WTC11 (cell line): Measurements from ENCODE around the gene OCRL. TPM values are rescaled to one million over a fixed set of nuclear protein-coding genes. Genes with fewer than 3 reads are reported as not detected.

Source experiments
- ATAC-seq: fragments of 200-7000 bp; cut with Tn5 transposase; 2 replicates; pipeline ENCODE4 v1.10.0; 2021; ENCODE audit warnings: mild to moderate bottlenecking, moderate library complexity
- CTCF ChIA-PET: fragments of 300-600 bp; sonication (Branson Sonifier 250); formaldehyde crosslinking; loops from one replicate; lab custom pipeline; 2021; ENCODE audit warnings: antibody characterized with exemption; lab: Charles Lee
- POLR2A ChIA-PET: fragments of 350-600 bp; sonication (Branson Sonifier 250); formaldehyde crosslinking; loops from one replicate; lab custom pipeline; 2021; ENCODE audit warnings: antibody characterized with exemption; lab: Charles Lee
- DNase-seq: peaks from one replicate; pipeline ENCODE4 v3.0.0; 2021; ENCODE audit warnings: low spot score
- H3K27ac Mint-ChIP-seq: 2 replicates; pipeline ENCODE4 v1.8.0; 2021; ENCODE audit warnings: mixed read lengths
- H3K27me3 Mint-ChIP-seq: 2 replicates; pipeline ENCODE4 v1.8.0; 2021; ENCODE audit warnings: low read depth, mild to moderate bottlenecking, moderate library complexity, mixed read lengths
- H3K36me3 Mint-ChIP-seq: 2 replicates; pipeline ENCODE4 v1.8.0; 2021; ENCODE audit warnings: mixed read lengths
- H3K4me1 Mint-ChIP-seq: 2 replicates; pipeline ENCODE4 v1.8.0; 2022; ENCODE audit warnings: mixed read lengths
- H3K4me3 Mint-ChIP-seq: 2 replicates; pipeline ENCODE4 v1.8.0; 2021; ENCODE audit warnings: mild to moderate bottlenecking, moderate library complexity, mixed read lengths
- H3K9me3 Mint-ChIP-seq: 2 replicates; pipeline ENCODE4 v1.8.0; 2021; ENCODE audit warnings: mixed read lengths
- ELF4 ChIP-seq: sonication (generic); formaldehyde crosslinking; IDR thresholded peaks from 2 replicates; pipeline ENCODE4 v1.8.1; 2022; ENCODE audit warnings: low read depth, mild to moderate bottlenecking, moderate library complexity, missing genetic modification reagents
- EMX1 ChIP-seq: fragments of 250-450 bp; sonication (Bioruptor Pico); IDR thresholded peaks from 2 replicates; pipeline ENCODE4 v1.8.0; 2021; ENCODE audit warnings: mild to moderate bottlenecking
- FOXP1 ChIP-seq: sonication (generic); formaldehyde crosslinking; IDR thresholded peaks from 2 replicates; pipeline ENCODE4 v1.8.0; 2022; ENCODE audit warnings: missing genetic modification reagents, mild to moderate bottlenecking, moderate library complexity, borderline replicate concordance
- IRF2 ChIP-seq: sonication (generic); formaldehyde crosslinking; IDR thresholded peaks from 2 replicates; pipeline ENCODE4 v1.8.0; 2022; ENCODE audit warnings: low read depth, missing genetic modification reagents, borderline replicate concordance
- NFYB ChIP-seq: sonication (generic); formaldehyde crosslinking; conservative IDR thresholded peaks from 2 replicates; pipeline ENCODE4 v1.8.0; 2022; ENCODE audit warnings: low read depth, missing genetic modification reagents
- NR1H2 ChIP-seq: sonication (generic); formaldehyde crosslinking; IDR thresholded peaks from 2 replicates; pipeline ENCODE4 v1.9.0; 2021; ENCODE audit warnings: mild to moderate bottlenecking, moderate library complexity, missing genetic modification reagents
- SMAD3 ChIP-seq: sonication (generic); formaldehyde crosslinking; IDR thresholded peaks from 2 replicates; pipeline ENCODE4 v1.8.0; 2022; ENCODE audit warnings: missing genetic modification reagents, mild to moderate bottlenecking, borderline replicate concordance
- SMAD4 ChIP-seq: sonication (generic); formaldehyde crosslinking; IDR thresholded peaks from 2 replicates; pipeline ENCODE4 v1.8.0; 2022; ENCODE audit warnings: mild to moderate bottlenecking, missing genetic modification reagents
- TEAD1 ChIP-seq: sonication (generic); formaldehyde crosslinking; IDR thresholded peaks from 2 replicates; pipeline ENCODE4 v1.8.0; 2022; ENCODE audit warnings: mild to moderate bottlenecking, missing genetic modification reagents
- ZNF121 ChIP-seq: sonication (generic); formaldehyde crosslinking; IDR thresholded peaks from 2 replicates; pipeline ENCODE4 v1.8.0; 2023; ENCODE audit warnings: missing genetic modification reagents
- ZNF219 ChIP-seq: sonication (generic); formaldehyde crosslinking; IDR thresholded peaks from 2 replicates; pipeline ENCODE4 v1.8.0; 2023; ENCODE audit warnings: missing genetic modification reagents, mild to moderate bottlenecking, borderline replicate concordance
- ZNF423 ChIP-seq: fragments of 250-450 bp; sonication (Bioruptor Pico); IDR thresholded peaks from 2 replicates; pipeline ENCODE4 v2.1.2; 2022; ENCODE audit warnings: mild to moderate bottlenecking, moderate library complexity
- total RNA-seq: library from RNA; stranded (reverse); gene quantifications from 3 replicates; pipeline ENCODE4 v1.2.3, GENCODE V29; 2021
- TF ChIP-seq, protein P1 (sequence below): fragments of 250-450 bp; sonication (Bioruptor Pico); IDR thresholded peaks from 2 replicates; pipeline ENCODE4 v1.8.0; 2021; ENCODE audit warnings: mild to moderate bottlenecking
- TF ChIP-seq, protein P2 (sequence below): fragments of 250-450 bp; sonication (Bioruptor Pico); IDR thresholded peaks from 2 replicates; pipeline ENCODE4 v1.9.0; 2021; ENCODE audit warnings: moderate library complexity, mild to moderate bottlenecking, inconsistent platforms, borderline replicate concordance
- TF ChIP-seq, protein P3 (sequence below): sonication (generic); formaldehyde crosslinking; IDR thresholded peaks from 2 replicates; pipeline ENCODE4 v1.8.1; 2022; ENCODE audit warnings: missing genetic modification reagents, borderline replicate concordance
- TF ChIP-seq, protein P4 (sequence below): fragments of 250-450 bp; sonication (Bioruptor Pico); IDR thresholded peaks from 2 replicates; pipeline ENCODE4 v1.9.0; 2021; ENCODE audit warnings: mild to moderate bottlenecking, borderline replicate concordance
- TF ChIP-seq, protein P5 (sequence below): fragments of 250-450 bp; sonication (Bioruptor Pico); IDR thresholded peaks from 2 replicates; pipeline ENCODE4 v2.1.2; 2022; ENCODE audit warnings: mild to moderate bottlenecking, moderate library complexity
- TF ChIP-seq, protein P6 (sequence below): sonication (generic); formaldehyde crosslinking; IDR thresholded peaks from 2 replicates; pipeline ENCODE4 v1.8.1; 2022; ENCODE audit warnings: mild to moderate bottlenecking, moderate library complexity, missing genetic modification reagents
- TF ChIP-seq, protein P7 (sequence below): sonication (generic); formaldehyde crosslinking; IDR thresholded peaks from 2 replicates; pipeline ENCODE4 v1.8.0; 2022; ENCODE audit warnings: mild to moderate bottlenecking, missing genetic modification reagents
- TF ChIP-seq, protein P8 (sequence below): fragments of 200-600 bp; IDR thresholded peaks from 2 replicates; pipeline ENCODE4 v1.8.0; 2022; ENCODE audit warnings: antibody characterized with exemption

OCRL gene
- total RNA-seq, 1 experiment from 2014 or later, result 17.4 TPM

DNA sequence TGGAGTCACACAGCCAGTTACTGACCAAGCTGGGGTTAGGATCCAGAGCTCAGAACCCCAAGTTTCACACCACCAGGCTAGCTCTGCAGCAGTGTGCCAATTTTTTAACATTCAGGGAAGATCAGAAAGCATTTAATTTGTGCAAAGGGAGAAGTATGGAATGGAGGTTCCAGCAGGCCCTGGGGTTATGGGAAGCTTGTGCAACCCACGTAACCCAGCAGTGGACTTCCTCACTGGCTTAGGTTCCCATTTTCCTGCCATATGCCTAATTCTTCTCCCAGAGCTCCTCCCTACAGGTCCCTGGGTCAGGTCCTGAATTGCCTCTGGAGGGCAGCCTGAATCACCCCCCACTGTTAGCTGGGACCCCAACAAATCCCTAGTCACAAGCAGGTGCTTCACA, 100.7 kb downstream of the OCRL start:
- DNase-seq, result no peak
- Mint-ChIP-seq H3K27ac (no peak overlapping the region), H3K36me3 (no peaks in the 10 kb centered on the region), H3K9me3 (0 out of 2 replicates have a peak, but pooled peaks cover 3% of the 10 kb centered on the region), H3K4me3 (no peak overlapping the region), H3K4me1 (peaks cover 8% of the 10 kb centered on the region), H3K27me3 (no peaks in the 10 kb centered on the region)
- ChIA-PET POLR2A (no interaction called here), CTCF (interaction anchor here (0.6 to 6.4 kb wide), 3 partner anchors 14 to 86 kb away, joined by 3 to 76 read pairs (median 5); partner anchors contain the start of gene APLN)
- no peak for ATAC-seq
- TF ChIP-seq TEAD1 (CRISPR knock-in tag) (no peak), FOXP1 (CRISPR knock-in tag) (no peak), SMAD3 (CRISPR knock-in tag) (no peak), ELF4 (CRISPR knock-in tag) (no peak), IRF2 (no peak), SMAD4 (CRISPR knock-in tag) (no peak), EMX1 (CRISPR knock-in tag) (no peak), ZNF121 (CRISPR knock-in tag) (no peak), NFYB (CRISPR knock-in tag) (no peak)
- TF ChIP-seq, protein P1, sequence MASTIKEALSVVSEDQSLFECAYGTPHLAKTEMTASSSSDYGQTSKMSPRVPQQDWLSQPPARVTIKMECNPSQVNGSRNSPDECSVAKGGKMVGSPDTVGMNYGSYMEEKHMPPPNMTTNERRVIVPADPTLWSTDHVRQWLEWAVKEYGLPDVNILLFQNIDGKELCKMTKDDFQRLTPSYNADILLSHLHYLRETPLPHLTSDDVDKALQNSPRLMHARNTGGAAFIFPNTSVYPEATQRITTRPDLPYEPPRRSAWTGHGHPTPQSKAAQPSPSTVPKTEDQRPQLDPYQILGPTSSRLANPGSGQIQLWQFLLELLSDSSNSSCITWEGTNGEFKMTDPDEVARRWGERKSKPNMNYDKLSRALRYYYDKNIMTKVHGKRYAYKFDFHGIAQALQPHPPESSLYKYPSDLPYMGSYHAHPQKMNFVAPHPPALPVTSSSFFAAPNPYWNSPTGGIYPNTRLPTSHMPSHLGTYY (CRISPR knock-in tag), result no peak
- TF ChIP-seq, protein P2, sequence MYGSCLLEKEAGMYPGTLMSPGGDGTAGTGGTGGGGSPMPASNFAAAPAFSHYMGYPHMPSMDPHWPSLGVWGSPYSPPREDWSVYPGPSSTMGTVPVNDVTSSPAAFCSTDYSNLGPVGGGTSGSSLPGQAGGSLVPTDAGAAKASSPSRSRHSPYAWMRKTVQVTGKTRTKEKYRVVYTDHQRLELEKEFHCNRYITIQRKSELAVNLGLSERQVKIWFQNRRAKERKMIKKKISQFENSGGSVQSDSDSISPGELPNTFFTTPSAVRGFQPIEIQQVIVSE, result no peak
- TF ChIP-seq, protein P3, sequence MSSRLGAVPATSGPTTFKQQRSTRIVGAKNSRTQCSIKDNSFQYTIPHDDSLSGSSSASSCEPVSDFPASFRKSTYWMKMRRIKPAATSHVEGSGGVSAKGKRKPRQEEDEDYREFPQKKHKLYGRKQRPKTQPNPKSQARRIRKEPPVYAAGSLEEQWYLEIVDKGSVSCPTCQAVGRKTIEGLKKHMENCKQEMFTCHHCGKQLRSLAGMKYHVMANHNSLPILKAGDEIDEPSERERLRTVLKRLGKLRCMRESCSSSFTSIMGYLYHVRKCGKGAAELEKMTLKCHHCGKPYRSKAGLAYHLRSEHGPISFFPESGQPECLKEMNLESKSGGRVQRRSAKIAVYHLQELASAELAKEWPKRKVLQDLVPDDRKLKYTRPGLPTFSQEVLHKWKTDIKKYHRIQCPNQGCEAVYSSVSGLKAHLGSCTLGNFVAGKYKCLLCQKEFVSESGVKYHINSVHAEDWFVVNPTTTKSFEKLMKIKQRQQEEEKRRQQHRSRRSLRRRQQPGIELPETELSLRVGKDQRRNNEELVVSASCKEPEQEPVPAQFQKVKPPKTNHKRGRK (CRISPR knock-in tag), result no peak

DNA sequence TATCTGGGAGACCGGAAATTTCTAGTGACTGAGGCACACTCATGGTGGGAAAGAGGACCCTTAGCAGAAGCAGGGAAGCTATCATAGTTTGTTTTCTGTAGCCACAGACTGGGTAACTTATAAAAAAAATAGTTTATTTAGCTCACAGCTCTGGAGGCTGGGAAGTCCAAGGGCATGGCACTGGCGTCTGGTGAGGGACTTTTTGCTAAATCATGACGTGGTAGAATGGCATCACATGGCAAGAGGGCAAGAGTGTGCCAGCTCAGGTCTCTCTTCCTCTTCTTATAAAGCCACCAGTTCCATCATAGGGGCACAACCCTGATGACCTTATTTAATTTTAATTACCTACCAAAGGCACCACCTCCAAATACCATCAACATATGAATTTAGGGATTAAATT, 101.4 kb downstream of the OCRL start:
- CTCF ChIA-PET, result interaction anchor here (0.6 to 6.4 kb wide), 2 partner anchors 13 to 85 kb away, joined by 3 to 76 read pairs; partner anchors contain the start of gene APLN
- ATAC-seq, result no peak
- TF ChIP-seq, protein P4, sequence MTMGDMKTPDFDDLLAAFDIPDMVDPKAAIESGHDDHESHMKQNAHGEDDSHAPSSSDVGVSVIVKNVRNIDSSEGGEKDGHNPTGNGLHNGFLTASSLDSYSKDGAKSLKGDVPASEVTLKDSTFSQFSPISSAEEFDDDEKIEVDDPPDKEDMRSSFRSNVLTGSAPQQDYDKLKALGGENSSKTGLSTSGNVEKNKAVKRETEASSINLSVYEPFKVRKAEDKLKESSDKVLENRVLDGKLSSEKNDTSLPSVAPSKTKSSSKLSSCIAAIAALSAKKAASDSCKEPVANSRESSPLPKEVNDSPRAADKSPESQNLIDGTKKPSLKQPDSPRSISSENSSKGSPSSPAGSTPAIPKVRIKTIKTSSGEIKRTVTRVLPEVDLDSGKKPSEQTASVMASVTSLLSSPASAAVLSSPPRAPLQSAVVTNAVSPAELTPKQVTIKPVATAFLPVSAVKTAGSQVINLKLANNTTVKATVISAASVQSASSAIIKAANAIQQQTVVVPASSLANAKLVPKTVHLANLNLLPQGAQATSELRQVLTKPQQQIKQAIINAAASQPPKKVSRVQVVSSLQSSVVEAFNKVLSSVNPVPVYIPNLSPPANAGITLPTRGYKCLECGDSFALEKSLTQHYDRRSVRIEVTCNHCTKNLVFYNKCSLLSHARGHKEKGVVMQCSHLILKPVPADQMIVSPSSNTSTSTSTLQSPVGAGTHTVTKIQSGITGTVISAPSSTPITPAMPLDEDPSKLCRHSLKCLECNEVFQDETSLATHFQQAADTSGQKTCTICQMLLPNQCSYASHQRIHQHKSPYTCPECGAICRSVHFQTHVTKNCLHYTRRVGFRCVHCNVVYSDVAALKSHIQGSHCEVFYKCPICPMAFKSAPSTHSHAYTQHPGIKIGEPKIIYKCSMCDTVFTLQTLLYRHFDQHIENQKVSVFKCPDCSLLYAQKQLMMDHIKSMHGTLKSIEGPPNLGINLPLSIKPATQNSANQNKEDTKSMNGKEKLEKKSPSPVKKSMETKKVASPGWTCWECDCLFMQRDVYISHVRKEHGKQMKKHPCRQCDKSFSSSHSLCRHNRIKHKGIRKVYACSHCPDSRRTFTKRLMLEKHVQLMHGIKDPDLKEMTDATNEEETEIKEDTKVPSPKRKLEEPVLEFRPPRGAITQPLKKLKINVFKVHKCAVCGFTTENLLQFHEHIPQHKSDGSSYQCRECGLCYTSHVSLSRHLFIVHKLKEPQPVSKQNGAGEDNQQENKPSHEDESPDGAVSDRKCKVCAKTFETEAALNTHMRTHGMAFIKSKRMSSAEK, result no peak
- TF ChIP-seq, protein P5, sequence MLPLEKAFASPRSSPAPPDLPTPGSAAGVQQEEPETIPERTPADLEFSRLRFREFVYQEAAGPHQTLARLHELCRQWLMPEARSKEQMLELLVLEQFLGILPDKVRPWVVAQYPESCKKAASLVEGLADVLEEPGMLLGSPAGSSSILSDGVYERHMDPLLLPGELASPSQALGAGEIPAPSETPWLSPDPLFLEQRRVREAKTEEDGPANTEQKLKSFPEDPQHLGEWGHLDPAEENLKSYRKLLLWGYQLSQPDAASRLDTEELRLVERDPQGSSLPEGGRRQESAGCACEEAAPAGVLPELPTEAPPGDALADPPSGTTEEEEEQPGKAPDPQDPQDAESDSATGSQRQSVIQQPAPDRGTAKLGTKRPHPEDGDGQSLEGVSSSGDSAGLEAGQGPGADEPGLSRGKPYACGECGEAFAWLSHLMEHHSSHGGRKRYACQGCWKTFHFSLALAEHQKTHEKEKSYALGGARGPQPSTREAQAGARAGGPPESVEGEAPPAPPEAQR (CRISPR knock-in tag), result no peak
- TF ChIP-seq, protein P6, sequence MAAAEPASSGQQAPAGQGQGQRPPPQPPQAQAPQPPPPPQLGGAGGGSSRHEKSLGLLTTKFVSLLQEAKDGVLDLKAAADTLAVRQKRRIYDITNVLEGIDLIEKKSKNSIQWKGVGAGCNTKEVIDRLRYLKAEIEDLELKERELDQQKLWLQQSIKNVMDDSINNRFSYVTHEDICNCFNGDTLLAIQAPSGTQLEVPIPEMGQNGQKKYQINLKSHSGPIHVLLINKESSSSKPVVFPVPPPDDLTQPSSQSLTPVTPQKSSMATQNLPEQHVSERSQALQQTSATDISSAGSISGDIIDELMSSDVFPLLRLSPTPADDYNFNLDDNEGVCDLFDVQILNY (CRISPR knock-in tag), result no peak
- TF ChIP-seq ZNF219 (CRISPR knock-in tag), result no peak
- TF ChIP-seq ZNF121 (CRISPR knock-in tag), result no peak
- TF ChIP-seq, protein P7, sequence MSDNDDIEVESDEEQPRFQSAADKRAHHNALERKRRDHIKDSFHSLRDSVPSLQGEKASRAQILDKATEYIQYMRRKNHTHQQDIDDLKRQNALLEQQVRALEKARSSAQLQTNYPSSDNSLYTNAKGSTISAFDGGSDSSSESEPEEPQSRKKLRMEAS (CRISPR knock-in tag), result no peak
- TF ChIP-seq ZNF423 (CRISPR knock-in tag), result no peak
- TF ChIP-seq NR1H2, result no peak
- TF ChIP-seq SMAD3 (CRISPR knock-in tag), result no peak
- TF ChIP-seq, protein P8, sequence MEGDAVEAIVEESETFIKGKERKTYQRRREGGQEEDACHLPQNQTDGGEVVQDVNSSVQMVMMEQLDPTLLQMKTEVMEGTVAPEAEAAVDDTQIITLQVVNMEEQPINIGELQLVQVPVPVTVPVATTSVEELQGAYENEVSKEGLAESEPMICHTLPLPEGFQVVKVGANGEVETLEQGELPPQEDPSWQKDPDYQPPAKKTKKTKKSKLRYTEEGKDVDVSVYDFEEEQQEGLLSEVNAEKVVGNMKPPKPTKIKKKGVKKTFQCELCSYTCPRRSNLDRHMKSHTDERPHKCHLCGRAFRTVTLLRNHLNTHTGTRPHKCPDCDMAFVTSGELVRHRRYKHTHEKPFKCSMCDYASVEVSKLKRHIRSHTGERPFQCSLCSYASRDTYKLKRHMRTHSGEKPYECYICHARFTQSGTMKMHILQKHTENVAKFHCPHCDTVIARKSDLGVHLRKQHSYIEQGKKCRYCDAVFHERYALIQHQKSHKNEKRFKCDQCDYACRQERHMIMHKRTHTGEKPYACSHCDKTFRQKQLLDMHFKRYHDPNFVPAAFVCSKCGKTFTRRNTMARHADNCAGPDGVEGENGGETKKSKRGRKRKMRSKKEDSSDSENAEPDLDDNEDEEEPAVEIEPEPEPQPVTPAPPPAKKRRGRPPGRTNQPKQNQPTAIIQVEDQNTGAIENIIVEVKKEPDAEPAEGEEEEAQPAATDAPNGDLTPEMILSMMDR, result no peak

More for the DNA sequence above, 101.4 kb downstream of the OCRL start:
- DNase-seq, result no peak
- Mint-ChIP-seq H3K27ac (no peak overlapping the region), H3K9me3 (0 out of 2 replicates have a peak, but pooled peaks cover 3% of the 10 kb centered on the region), H3K4me3 (no peak overlapping the region), H3K4me1 (peaks cover 8% of the 10 kb centered on the region), H3K36me3 (no peaks in the 10 kb centered on the region), H3K27me3 (no peaks in the 10 kb centered on the region)
- POLR2A ChIA-PET, result no interaction called here
